ENCODE measurements around the gene COL8A1.

The COL8A1 gene

DNA sequence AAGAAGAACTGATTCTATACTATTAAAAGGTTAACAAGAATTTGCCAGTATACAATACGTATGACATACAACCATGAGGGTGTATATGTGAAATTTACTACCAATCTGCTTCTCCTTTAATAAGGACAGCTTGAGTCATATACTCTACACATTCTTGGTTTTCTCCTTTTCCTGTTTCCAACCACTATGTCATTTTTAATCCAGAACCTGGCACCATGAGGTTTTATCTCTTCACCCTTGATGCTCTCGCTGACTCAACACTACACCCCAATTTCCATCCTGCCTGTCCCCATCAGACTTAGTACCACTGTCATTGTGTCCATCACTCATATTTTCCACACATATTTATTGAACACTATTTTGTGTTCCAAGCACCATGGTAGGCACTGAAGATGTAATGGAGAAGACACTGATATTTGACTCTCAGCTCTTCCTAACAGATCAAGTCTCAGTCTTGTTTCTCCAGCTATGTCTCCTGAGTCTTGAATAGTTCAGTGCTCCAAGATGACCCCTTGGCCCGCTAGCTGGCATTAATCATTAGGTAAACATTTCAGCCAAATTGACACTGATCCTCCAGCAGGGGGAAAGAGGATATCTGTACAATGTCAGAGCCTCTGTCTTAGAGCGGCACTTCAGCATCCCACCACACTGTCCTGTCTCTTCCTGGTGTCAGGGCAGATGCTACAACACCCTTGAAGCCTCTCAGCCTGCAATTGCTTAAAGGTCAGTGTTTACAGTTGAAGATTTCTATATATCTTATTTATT lies 11.2 kb upstream of the COL8A1 start:
- DNase-seq (ENCODE audit: low spot score): no peak
- TF ChIP-seq, protein P1, sequence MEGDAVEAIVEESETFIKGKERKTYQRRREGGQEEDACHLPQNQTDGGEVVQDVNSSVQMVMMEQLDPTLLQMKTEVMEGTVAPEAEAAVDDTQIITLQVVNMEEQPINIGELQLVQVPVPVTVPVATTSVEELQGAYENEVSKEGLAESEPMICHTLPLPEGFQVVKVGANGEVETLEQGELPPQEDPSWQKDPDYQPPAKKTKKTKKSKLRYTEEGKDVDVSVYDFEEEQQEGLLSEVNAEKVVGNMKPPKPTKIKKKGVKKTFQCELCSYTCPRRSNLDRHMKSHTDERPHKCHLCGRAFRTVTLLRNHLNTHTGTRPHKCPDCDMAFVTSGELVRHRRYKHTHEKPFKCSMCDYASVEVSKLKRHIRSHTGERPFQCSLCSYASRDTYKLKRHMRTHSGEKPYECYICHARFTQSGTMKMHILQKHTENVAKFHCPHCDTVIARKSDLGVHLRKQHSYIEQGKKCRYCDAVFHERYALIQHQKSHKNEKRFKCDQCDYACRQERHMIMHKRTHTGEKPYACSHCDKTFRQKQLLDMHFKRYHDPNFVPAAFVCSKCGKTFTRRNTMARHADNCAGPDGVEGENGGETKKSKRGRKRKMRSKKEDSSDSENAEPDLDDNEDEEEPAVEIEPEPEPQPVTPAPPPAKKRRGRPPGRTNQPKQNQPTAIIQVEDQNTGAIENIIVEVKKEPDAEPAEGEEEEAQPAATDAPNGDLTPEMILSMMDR (IDR thresholded peaks at IDR 0.05; ENCODE audit: extremely low read depth, missing control alignments): no peak

DNA sequence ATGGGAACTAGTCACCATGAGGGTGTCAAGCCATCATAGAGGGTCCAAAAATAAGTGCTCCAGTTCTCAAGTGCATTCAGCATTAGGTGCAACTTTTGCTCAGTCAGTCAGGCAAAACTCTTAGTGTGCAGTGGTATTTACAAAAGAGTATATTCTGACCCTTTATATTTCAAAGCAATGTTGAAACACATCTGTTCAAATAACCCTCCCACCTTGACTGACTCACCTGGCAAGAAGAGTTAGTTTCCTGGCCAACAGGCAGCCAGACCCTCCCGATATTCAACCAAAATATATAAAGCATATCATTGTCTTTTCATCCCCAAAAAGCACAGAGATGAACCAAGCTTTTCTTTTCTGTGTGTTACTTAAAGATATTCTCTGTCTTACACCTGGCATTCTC lies 7.6 kb upstream of the COL8A1 start:
- no peak for DNase-seq (ENCODE audit: low spot score)
- TF ChIP-seq, protein P1 (IDR thresholded peaks at IDR 0.05; ENCODE audit: extremely low read depth, missing control alignments): no peak

DNA sequence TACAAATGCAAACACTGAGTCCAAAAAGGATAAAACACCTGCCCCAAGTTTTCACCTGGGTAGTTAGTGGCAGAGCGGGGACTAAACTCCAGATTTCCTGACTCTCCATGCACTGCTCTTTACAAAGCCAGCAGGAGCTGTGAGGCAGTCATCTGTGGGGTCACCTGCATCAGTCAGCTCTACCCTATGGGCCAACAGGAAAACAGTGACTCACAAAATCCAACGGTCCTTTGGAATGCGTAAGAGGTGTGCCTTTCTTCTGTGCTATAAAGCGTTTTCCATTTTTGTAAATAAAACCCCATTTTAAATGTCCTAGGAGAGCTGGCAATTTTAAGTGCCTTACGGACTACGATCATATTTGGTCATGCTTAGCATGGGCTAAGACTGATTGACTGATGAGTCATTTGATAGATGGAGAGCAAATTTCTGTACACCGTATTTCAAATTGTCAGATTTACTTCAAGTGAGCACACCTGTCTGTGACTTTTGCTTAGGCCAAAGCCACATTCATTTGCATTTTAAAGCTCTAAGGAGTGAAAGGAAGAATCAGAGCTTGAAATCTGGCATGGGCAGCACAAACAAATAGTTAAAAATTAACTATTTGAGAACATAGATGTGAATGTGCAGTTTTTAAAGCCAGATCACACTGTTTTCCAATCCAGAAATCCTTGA lies 4.4 kb upstream of the COL8A1 start:
- DNase-seq (ENCODE audit: low spot score): no peak
- TF ChIP-seq, protein P1 (IDR thresholded peaks at IDR 0.05; ENCODE audit: extremely low read depth, missing control alignments): no peak

DNA sequence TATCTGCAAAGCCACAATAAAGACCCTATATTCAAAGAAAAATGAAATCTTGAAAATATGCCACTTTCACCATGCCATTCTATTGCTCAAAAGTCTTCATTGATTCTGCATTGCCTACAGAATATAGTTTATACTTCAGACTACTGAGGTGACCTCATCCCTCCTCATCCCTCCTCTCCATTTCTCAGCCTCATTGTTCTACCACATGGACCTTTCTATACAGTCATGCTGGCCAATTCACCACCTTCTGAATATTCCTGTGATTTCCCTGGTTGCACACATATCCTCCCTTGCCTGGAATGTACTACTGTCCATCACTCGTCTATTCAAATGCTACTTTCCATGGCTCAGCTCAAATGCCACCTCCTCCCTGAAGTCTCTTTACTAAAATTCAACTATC lies 3.5 kb upstream of the COL8A1 start:
- TF ChIP-seq, protein P1 (IDR thresholded peaks at IDR 0.05; ENCODE audit: extremely low read depth, missing control alignments): no peak
- DNase-seq (ENCODE audit: low spot score): no peak

DNA sequence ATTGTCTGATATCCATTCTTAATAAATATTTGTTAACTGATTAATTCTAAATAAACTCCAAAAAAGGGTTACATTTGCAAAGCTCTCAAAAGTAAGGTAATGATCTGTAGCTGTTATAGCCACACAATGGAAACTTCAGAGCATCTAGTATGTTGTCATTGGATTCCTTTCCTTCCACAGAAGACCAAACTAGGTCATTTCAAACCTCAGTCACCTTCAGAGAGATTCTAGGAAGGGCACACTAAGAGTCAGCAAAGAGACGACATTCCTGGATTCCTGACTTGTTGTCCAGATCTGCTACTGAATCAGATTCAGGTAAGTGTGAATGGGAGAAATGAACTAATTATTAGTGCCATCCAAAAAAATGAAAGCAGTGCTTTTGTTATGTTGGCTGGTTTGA lies 3.0 kb upstream of the COL8A1 start:
- DNase-seq (ENCODE audit: low spot score): no peak
- TF ChIP-seq, protein P1 (IDR thresholded peaks at IDR 0.05; ENCODE audit: extremely low read depth, missing control alignments): no peak

DNA sequence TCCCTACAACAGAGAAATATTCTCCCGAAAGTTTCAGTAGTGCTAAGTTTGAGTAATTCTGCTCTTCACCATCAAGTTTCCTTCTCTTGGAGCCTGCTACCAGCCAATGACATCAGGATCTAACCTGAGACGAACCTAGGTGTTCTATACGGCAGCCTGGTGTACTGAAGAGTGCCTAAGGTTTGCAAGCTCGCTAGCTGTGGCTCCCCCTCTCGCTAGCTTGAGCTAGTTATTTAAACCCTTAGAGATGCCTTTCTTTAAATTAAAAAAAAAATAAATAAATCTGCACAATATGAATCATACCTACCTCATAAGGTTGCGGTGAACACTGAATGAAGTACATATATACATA lies 1.4 kb upstream of the COL8A1 start:
- TF ChIP-seq, protein P1 (IDR thresholded peaks at IDR 0.05; ENCODE audit: extremely low read depth, missing control alignments): no peak
- DNase-seq (ENCODE audit: low spot score): no peak

DNA sequence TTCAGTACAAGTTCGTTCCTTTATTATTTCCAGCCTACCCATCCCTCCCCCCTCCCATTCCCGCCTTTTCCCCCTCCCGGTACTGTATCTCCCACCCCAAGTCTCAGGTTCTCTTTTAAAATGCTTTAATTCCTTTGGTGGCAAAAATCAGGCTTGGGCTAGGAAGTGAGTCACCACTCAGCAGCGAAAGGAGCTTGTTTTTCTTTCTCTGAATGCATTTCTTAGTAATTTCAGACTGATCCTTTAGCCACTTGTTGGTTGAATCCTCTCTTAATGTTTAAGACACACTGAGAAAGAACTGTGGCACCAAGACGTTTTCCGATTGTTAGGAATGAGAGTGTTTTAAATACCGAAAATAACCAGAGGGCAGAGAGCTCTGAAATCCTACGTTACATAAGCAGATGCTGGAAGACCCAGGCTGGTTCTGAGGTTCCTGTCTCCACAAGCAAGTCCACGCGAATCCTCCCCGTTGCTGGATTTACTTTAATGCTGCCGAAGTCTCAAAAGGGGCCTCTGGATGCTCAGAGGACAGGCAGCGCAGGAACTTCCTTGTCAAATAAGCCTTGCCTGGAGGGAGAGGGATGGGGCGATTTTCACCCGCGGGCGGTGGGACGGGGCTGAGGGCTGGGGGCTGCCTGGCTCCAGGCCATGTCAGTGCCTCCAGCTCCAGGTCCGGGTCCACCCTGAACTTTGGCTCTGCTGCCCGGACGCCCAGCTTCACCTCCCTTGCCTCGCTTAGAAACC lies 854 bp upstream of the COL8A1 start:
- TF ChIP-seq, protein P1 (IDR thresholded peaks at IDR 0.05; ENCODE audit: extremely low read depth, missing control alignments): no peak
- no peak for DNase-seq (ENCODE audit: low spot score)

All from GM20000 (cell line).